ENCODE data around the gene ADAMTS4. TPM values are rescaled to one million over a fixed set of nuclear protein-coding genes. Genes with fewer than 3 reads are reported as not detected.

Gene ADAMTS4
- total and polyA plus RNA-seq, 9 of the 15 experiments (the other 6 are each of a cell fraction or from before 2014, with no cell fraction given): 0.07 to 3.7 (median 0.41) TPM

DNA sequence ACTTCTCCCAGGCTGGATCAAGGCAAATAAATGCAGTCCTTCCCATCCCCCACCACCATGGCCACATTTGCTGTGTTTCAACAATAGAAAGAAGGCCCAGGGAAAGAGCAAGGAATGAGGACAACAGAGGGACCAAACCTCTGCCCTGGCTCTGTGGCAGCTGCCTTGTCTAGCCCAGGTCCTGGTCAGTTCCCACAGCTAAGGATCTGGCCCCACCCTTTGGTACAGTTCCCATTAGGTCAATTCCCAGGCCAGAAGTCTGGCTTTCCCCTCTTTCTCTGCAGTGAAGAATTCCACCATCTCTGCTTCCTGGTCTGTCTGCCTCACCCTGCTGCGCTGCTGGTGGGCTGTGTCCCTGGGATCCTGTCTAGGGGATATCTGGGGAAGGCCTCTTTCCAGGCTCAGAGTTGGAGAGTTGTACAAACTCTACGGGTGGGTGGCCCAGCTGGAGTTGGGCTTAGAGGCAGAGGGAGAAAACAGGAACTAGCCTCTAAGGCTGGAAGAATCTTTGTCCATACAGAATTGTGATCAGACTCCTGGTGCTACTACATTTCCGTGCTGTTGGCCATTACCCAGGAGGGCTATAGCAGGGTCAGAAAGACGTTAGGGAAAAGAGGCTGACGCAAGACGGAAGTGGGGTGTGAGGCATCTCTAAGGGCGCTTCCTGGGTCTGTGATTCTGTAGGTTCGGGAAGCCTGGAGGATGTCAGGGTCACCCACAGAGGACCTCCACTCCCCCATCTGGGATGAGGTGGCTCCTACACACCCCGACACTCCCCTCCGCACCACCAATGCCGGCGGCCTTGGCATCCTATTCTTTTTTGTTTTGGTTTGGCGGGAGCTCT lies 2.4 kb upstream of the ADAMTS4 start (continued):
- TF ChIP-seq, protein P1, sequence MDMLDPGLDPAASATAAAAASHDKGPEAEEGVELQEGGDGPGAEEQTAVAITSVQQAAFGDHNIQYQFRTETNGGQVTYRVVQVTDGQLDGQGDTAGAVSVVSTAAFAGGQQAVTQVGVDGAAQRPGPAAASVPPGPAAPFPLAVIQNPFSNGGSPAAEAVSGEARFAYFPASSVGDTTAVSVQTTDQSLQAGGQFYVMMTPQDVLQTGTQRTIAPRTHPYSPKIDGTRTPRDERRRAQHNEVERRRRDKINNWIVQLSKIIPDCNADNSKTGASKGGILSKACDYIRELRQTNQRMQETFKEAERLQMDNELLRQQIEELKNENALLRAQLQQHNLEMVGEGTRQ (CRISPR knock-in tag; IDR thresholded peaks at IDR 0.05): no peak
- TF ChIP-seq TBP (optimal IDR thresholded peaks at IDR 0.05; ENCODE audit: low read depth, low read length) (no peak), BRD9 (IDR thresholded peaks at IDR 0.05; ENCODE audit: low read depth, partially characterized antibody) (no peak), SPI1 (IDR thresholded peaks at IDR 0.05; ENCODE audit: borderline replicate concordance, low read depth, low read length) (peak; percentile 71; the same call in 1 of the 2 replicates), HNRNPL (IDR thresholded peaks at IDR 0.05; ENCODE audit: low read depth, low read length) (no peak), ZBTB1 (CRISPR knock-in tag; IDR thresholded peaks at IDR 0.05; ENCODE audit: borderline replicate concordance, low read depth) (no peak; the same call in 1 of the 2 replicates), MTF1 (CRISPR knock-in tag; IDR thresholded peaks at IDR 0.05; ENCODE audit: borderline replicate concordance) (no peak), ARNT (IDR thresholded peaks at IDR 0.05) (no peak), ZNF830 (CRISPR knock-in tag; IDR thresholded peaks at IDR 0.05) (no peak), ZNF764 (CRISPR knock-in tag; IDR thresholded peaks at IDR 0.05; ENCODE audit: low read depth) (no peak), YY1 (IDR thresholded peaks at IDR 0.05; ENCODE audit: borderline replicate concordance in 1 of 3, control insufficient read depth in 1 of 3, extremely low read depth in 1 of 3, insufficient read depth in 3 of 3, insufficient read length in 1 of 3, insufficient replicate concordance in 2 of 3, low read depth in 1 of 3, low read length in 2 of 3) (peak in 1 of 3 experiments; percentile 10), MCM3 (IDR thresholded peaks at IDR 0.05) (no peak), POLR2A (conservative IDR thresholded peaks at IDR 0.05) (no peak), CBFA2T2 (conservative IDR thresholded peaks at IDR 0.05) (no peak), ATF1 (CRISPR knock-in tag; IDR thresholded peaks at IDR 0.05) (no peak), ATF1 (tag; IDR thresholded peaks at IDR 0.05) (no peak), CEBPG (CRISPR knock-in tag; IDR thresholded peaks at IDR 0.05) (peak; percentile 53; the same call in 1 of the 2 replicates), CEBPG (tag; conservative IDR thresholded peaks at IDR 0.05 in 1 of 2, IDR thresholded peaks at IDR 0.05 in 1 of 2) (peak in 1 of 2 experiments; percentile 68; a peak in 1 of 4 replicates), ZNF311 (CRISPR knock-in tag; IDR thresholded peaks at IDR 0.05) (no peak), ETV1 (tag; conservative IDR thresholded peaks at IDR 0.05; ENCODE audit: low read depth) (no peak)
- TF ChIP-seq, protein P2, sequence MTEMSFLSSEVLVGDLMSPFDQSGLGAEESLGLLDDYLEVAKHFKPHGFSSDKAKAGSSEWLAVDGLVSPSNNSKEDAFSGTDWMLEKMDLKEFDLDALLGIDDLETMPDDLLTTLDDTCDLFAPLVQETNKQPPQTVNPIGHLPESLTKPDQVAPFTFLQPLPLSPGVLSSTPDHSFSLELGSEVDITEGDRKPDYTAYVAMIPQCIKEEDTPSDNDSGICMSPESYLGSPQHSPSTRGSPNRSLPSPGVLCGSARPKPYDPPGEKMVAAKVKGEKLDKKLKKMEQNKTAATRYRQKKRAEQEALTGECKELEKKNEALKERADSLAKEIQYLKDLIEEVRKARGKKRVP (CRISPR knock-in tag; IDR thresholded peaks at IDR 0.05): peak; percentile 36; the same call in 1 of the 2 replicates
- TF ChIP-seq, protein P3, sequence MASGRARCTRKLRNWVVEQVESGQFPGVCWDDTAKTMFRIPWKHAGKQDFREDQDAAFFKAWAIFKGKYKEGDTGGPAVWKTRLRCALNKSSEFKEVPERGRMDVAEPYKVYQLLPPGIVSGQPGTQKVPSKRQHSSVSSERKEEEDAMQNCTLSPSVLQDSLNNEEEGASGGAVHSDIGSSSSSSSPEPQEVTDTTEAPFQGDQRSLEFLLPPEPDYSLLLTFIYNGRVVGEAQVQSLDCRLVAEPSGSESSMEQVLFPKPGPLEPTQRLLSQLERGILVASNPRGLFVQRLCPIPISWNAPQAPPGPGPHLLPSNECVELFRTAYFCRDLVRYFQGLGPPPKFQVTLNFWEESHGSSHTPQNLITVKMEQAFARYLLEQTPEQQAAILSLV (tag; IDR thresholded peaks at IDR 0.05): no peak
- TF ChIP-seq, protein P4, sequence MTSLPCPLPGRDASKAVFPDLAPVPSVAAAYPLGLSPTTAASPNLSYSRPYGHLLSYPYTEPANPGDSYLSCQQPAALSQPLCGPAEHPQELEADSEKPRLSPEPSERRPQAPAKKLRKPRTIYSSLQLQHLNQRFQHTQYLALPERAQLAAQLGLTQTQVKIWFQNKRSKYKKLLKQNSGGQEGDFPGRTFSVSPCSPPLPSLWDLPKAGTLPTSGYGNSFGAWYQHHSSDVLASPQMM (CRISPR knock-in tag; IDR thresholded peaks at IDR 0.05): no peak
- TF ChIP-seq, protein P5, sequence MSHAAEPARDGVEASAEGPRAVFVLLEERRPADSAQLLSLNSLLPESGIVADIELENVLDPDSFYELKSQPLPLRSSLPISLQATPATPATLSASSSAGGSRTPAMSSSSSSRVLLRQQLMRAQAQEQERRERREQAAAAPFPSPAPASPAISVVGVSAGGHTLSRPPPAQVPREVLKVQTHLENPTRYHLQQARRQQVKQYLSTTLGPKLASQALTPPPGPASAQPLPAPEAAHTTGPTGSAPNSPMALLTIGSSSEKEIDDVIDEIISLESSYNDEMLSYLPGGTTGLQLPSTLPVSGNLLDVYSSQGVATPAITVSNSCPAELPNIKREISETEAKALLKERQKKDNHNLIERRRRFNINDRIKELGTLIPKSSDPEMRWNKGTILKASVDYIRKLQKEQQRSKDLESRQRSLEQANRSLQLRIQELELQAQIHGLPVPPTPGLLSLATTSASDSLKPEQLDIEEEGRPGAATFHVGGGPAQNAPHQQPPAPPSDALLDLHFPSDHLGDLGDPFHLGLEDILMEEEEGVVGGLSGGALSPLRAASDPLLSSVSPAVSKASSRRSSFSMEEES (CRISPR knock-in tag; IDR thresholded peaks at IDR 0.05): no peak
